ENCODE data around the gene CAMTA1.

DNA sequence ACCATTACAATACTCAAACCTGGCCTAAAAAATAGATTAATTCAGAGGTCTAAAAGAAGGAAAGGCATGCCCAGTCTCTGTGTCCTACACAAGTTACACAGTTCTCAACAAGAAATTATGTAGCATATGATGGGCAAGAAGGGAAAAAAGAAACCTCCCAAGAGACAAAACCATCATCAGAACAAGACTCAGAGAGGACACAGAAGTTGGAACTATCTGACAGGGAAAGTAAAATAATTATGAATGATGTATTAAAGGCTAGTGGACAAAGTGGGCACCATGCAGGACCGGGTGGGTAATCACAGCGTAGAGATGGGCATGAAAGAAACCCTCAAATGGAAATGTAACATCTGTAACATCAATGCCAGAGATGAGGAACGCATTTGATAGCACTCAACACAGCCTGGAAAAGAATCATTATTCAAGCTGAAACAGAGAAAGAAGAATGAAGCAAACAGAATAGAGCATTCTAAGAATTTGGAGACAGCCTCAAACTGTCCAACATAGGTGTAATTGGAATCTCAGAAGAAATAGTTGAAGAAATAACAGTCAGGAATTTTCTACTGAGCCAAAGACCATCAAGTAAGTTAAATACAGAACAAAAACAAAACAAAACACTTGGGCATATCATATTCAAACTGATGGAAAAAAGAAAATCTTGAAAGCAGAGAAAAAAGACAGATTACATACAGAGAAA is 1028.6 kb downstream of the CAMTA1 start:
- TF ChIP-seq, protein P1, sequence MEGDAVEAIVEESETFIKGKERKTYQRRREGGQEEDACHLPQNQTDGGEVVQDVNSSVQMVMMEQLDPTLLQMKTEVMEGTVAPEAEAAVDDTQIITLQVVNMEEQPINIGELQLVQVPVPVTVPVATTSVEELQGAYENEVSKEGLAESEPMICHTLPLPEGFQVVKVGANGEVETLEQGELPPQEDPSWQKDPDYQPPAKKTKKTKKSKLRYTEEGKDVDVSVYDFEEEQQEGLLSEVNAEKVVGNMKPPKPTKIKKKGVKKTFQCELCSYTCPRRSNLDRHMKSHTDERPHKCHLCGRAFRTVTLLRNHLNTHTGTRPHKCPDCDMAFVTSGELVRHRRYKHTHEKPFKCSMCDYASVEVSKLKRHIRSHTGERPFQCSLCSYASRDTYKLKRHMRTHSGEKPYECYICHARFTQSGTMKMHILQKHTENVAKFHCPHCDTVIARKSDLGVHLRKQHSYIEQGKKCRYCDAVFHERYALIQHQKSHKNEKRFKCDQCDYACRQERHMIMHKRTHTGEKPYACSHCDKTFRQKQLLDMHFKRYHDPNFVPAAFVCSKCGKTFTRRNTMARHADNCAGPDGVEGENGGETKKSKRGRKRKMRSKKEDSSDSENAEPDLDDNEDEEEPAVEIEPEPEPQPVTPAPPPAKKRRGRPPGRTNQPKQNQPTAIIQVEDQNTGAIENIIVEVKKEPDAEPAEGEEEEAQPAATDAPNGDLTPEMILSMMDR (IDR thresholded peaks at IDR 0.05; ENCODE audit: insufficient read depth, low read depth, low read length) = no peak
- no peak for TF ChIP-seq EZH2 (IDR thresholded peaks at IDR 0.05; ENCODE audit: insufficient read depth, low read length)

Measured in astrocyte (in vitro differentiated cells and primary cell).